ENCODE data around the gene KRTAP5-9.

The KRTAP5-9 gene

GRCh38 chr11:71542879-71543777 is 5.1 kb upstream of the KRTAP5-9 start:
- H3K27me3 ChIP-seq (ENCODE audit: insufficient read depth, low read length): no peaks in the 10 kb centered on the region
- no peak overlapping the region for H2BK12ac ChIP-seq (ENCODE audit: low read length)
- no peak overlapping the region for H2AK5ac ChIP-seq (ENCODE audit: low read length)
- no peak overlapping the region for H3K23ac ChIP-seq (ENCODE audit: low read length)
- H3K4me2 ChIP-seq (ENCODE audit: low read length): no peak overlapping the region
- no peak overlapping the region for H4K91ac ChIP-seq (ENCODE audit: low read depth, low read length)
- H2BK5ac ChIP-seq (ENCODE audit: low read depth, low read length, poor library complexity): no peak overlapping the region
- no peak overlapping the region for H3K18ac ChIP-seq (ENCODE audit: low read length)
- no peak overlapping the region for H3K14ac ChIP-seq (ENCODE audit: low read length)
- no CpG with 5 or more reads among the region's 15 CpGs for WGBS (ENCODE audit: extremely low coverage, insufficient coverage, insufficient read length)
- no peak overlapping the region for H3K4me3 ChIP-seq (ENCODE audit: low read depth, low read length)
- no peak overlapping the region for H2BK120ac ChIP-seq (ENCODE audit: insufficient read depth, low read length, poor library complexity)
- H3K79me2 ChIP-seq (ENCODE audit: control insufficient read depth, insufficient read depth, low read length, poor library complexity): no peaks in the 10 kb centered on the region
- DNase-seq: peak in 1 of 2 donors; percentile 9
- no peak overlapping the region for H3K4ac ChIP-seq (ENCODE audit: low read depth, low read length)
- peaks cover 4% of the 10 kb centered on the region for H3K9me3 ChIP-seq (ENCODE audit: insufficient read depth, low read depth, low read length)
- H4K8ac ChIP-seq (ENCODE audit: low read depth, low read length): no peak overlapping the region
- no peak overlapping the region for H3K27ac ChIP-seq (ENCODE audit: low read depth, low read length)
- no peak overlapping the region for H2AFZ ChIP-seq (ENCODE audit: insufficient read depth, low read length, poor library complexity)
- no peak overlapping the region for H4K12ac ChIP-seq (ENCODE audit: low read depth, low read length)
- H3K4me1 ChIP-seq (ENCODE audit: control insufficient read depth in 1 of 2, insufficient read depth in 2 of 2, low read length in 2 of 2): no peaks in the 10 kb centered on the region
- H3K79me1 ChIP-seq (ENCODE audit: low read length): no peaks in the 10 kb centered on the region
- no peak overlapping the region for H3K9ac ChIP-seq (ENCODE audit: low read length)
- H3K36me3 ChIP-seq (ENCODE audit: control insufficient read depth in 1 of 2, insufficient read depth in 2 of 2, low read length in 2 of 2): no peaks in the 10 kb centered on the region

GRCh38 chr11:71543866-71544265 is 4.4 kb upstream of the KRTAP5-9 start:
- WGBS (ENCODE audit: extremely low coverage, insufficient coverage, insufficient read length): no CpG with 5 or more reads among the region's 8 CpGs

GRCh38 chr11:71544525-71545214 is 3.5 kb upstream of the KRTAP5-9 start:
- Histone ChIP-seq H2AFZ (ENCODE audit: insufficient read depth, low read length, poor library complexity) (no peak overlapping the region), H3K4ac (ENCODE audit: low read depth, low read length) (no peak overlapping the region), H3K9ac (ENCODE audit: low read length) (no peak overlapping the region), H3K18ac (ENCODE audit: low read length) (no peak overlapping the region), H4K91ac (ENCODE audit: low read depth, low read length) (no peak overlapping the region), H3K4me2 (ENCODE audit: low read length) (no peak overlapping the region), H3K79me2 (ENCODE audit: control insufficient read depth, insufficient read depth, low read length, poor library complexity) (no peaks in the 10 kb centered on the region), H3K23ac (ENCODE audit: low read length) (no peak overlapping the region), H2BK120ac (ENCODE audit: insufficient read depth, low read length, poor library complexity) (no peak overlapping the region), H4K8ac (ENCODE audit: low read depth, low read length) (no peak overlapping the region), H3K27me3 (ENCODE audit: insufficient read depth, low read length) (no peaks in the 10 kb centered on the region), H3K9me3 (ENCODE audit: insufficient read depth, low read depth, low read length) (peaks cover 4% of the 10 kb centered on the region), H3K4me3 (ENCODE audit: low read depth, low read length) (no peak overlapping the region), H2BK5ac (ENCODE audit: low read depth, low read length, poor library complexity) (no peak overlapping the region), H4K12ac (ENCODE audit: low read depth, low read length) (no peak overlapping the region), H2AK5ac (ENCODE audit: low read length) (no peak overlapping the region), H3K14ac (ENCODE audit: low read length) (no peak overlapping the region), H3K36me3 (ENCODE audit: control insufficient read depth in 1 of 2, insufficient read depth in 2 of 2, low read length in 2 of 2) (no peaks in the 10 kb centered on the region), H3K79me1 (ENCODE audit: low read length) (no peaks in the 10 kb centered on the region), H2BK12ac (ENCODE audit: low read length) (no peak overlapping the region), H3K27ac (ENCODE audit: low read depth, low read length) (no peak overlapping the region), H3K4me1 (ENCODE audit: control insufficient read depth in 1 of 2, insufficient read depth in 2 of 2, low read length in 2 of 2) (no peaks in the 10 kb centered on the region)
- no peak for DNase-seq
- WGBS (ENCODE audit: extremely low coverage, insufficient coverage, insufficient read length): no CpG with 5 or more reads among the region's 6 CpGs

More at GRCh38 chr11:71543866-71544265, 4.4 kb upstream of the KRTAP5-9 start:
- Histone ChIP-seq H4K8ac (ENCODE audit: low read depth, low read length) (no peak overlapping the region), H3K4me1 (ENCODE audit: control insufficient read depth in 1 of 2, insufficient read depth in 2 of 2, low read length in 2 of 2) (no peaks in the 10 kb centered on the region), H2AK5ac (ENCODE audit: low read length) (no peak overlapping the region), H3K4ac (ENCODE audit: low read depth, low read length) (no peak overlapping the region), H3K79me2 (ENCODE audit: control insufficient read depth, insufficient read depth, low read length, poor library complexity) (no peaks in the 10 kb centered on the region), H2BK12ac (ENCODE audit: low read length) (no peak overlapping the region), H3K4me2 (ENCODE audit: low read length) (no peak overlapping the region), H2BK5ac (ENCODE audit: low read depth, low read length, poor library complexity) (no peak overlapping the region), H4K12ac (ENCODE audit: low read depth, low read length) (no peak overlapping the region), H3K27ac (ENCODE audit: low read depth, low read length) (no peak overlapping the region), H3K27me3 (ENCODE audit: insufficient read depth, low read length) (no peaks in the 10 kb centered on the region), H3K18ac (ENCODE audit: low read length) (no peak overlapping the region), H3K9ac (ENCODE audit: low read length) (no peak overlapping the region), H3K79me1 (ENCODE audit: low read length) (no peaks in the 10 kb centered on the region), H4K91ac (ENCODE audit: low read depth, low read length) (no peak overlapping the region), H3K36me3 (ENCODE audit: control insufficient read depth in 1 of 2, insufficient read depth in 2 of 2, low read length in 2 of 2) (no peaks in the 10 kb centered on the region), H3K9me3 (ENCODE audit: insufficient read depth, low read depth, low read length) (peaks cover 4% of the 10 kb centered on the region), H2AFZ (ENCODE audit: insufficient read depth, low read length, poor library complexity) (no peak overlapping the region), H3K14ac (ENCODE audit: low read length) (no peak overlapping the region), H3K23ac (ENCODE audit: low read length) (no peak overlapping the region), H3K4me3 (ENCODE audit: low read depth, low read length) (no peak overlapping the region), H2BK120ac (ENCODE audit: insufficient read depth, low read length, poor library complexity) (no peak overlapping the region)
- DNase-seq: no peak

- H3K23ac ChIP-seq (ENCODE audit: low read length): no peak overlapping the region
- H3K18ac ChIP-seq (ENCODE audit: low read length): no peak overlapping the region
- no peak overlapping the region for H2BK12ac ChIP-seq (ENCODE audit: low read length)
- WGBS (ENCODE audit: extremely low coverage, insufficient coverage, insufficient read length): no CpG with 5 or more reads among the region's 12 CpGs
- H3K36me3 ChIP-seq (ENCODE audit: control insufficient read depth in 1 of 2, insufficient read depth in 2 of 2, low read length in 2 of 2): no peaks in the 10 kb centered on the region
- DNase-seq: no peak
- no peaks in the 10 kb centered on the region for H3K4me1 ChIP-seq (ENCODE audit: control insufficient read depth in 1 of 2, insufficient read depth in 2 of 2, low read length in 2 of 2)
- peak overlapping the region; percentile 16 for H3K4me3 ChIP-seq (ENCODE audit: low read depth, low read length)
- H3K79me1 ChIP-seq (ENCODE audit: low read length): no peaks in the 10 kb centered on the region
- no peak overlapping the region for H2AFZ ChIP-seq (ENCODE audit: insufficient read depth, low read length, poor library complexity)
- no peak overlapping the region for H3K4ac ChIP-seq (ENCODE audit: low read depth, low read length)
- no peak overlapping the region for H2BK120ac ChIP-seq (ENCODE audit: insufficient read depth, low read length, poor library complexity)
- no peak overlapping the region for H2AK5ac ChIP-seq (ENCODE audit: low read length)
- H3K27me3 ChIP-seq (ENCODE audit: insufficient read depth, low read length): no peaks in the 10 kb centered on the region
- no peaks in the 10 kb centered on the region for H3K79me2 ChIP-seq (ENCODE audit: control insufficient read depth, insufficient read depth, low read length, poor library complexity)
- no peak overlapping the region for H3K14ac ChIP-seq (ENCODE audit: low read length)
- H4K91ac ChIP-seq (ENCODE audit: low read depth, low read length): no peak overlapping the region
- H4K12ac ChIP-seq (ENCODE audit: low read depth, low read length): no peak overlapping the region
- H4K8ac ChIP-seq (ENCODE audit: low read depth, low read length): no peak overlapping the region
- no peak overlapping the region for H3K27ac ChIP-seq (ENCODE audit: low read depth, low read length)
- no peak overlapping the region for H3K4me2 ChIP-seq (ENCODE audit: low read length)
- H3K9me3 ChIP-seq (ENCODE audit: insufficient read depth, low read depth, low read length): peaks cover 4% of the 10 kb centered on the region
- H2BK5ac ChIP-seq (ENCODE audit: low read depth, low read length, poor library complexity): no peak overlapping the region
- no peak overlapping the region for H3K9ac ChIP-seq (ENCODE audit: low read length)
Observed at GRCh38 chr11:71545405-71545966, 2.7 kb upstream of the KRTAP5-9 start.

Data from trophoblast cell (in vitro differentiated cells and primary cell).